ENCODE data around the gene ITPKC.

GRCh38 chr19:40774916-40775631 lies 58.2 kb downstream of the ITPKC start, which contains the start of gene MIA:
- TF ChIP-seq SIX4 (CRISPR knock-in tag; IDR thresholded peaks at IDR 0.05) = no peak
- TF ChIP-seq POLR2AphosphoS5 (IDR thresholded peaks at IDR 0.05; ENCODE audit: low read depth, low read length) = no peak
- TF ChIP-seq LBX2 (CRISPR knock-in tag; IDR thresholded peaks at IDR 0.05; ENCODE audit: borderline replicate concordance) = no peak
- no peak for TF ChIP-seq ZNF574 (CRISPR knock-in tag; IDR thresholded peaks at IDR 0.05)
- TF ChIP-seq ZNF329 (CRISPR knock-in tag; IDR thresholded peaks at IDR 0.05; ENCODE audit: low read depth) = no peak
- TF ChIP-seq RBFOX2 (IDR thresholded peaks at IDR 0.05; ENCODE audit: low read depth, low read length) = no peak
- TF ChIP-seq, protein P1, sequence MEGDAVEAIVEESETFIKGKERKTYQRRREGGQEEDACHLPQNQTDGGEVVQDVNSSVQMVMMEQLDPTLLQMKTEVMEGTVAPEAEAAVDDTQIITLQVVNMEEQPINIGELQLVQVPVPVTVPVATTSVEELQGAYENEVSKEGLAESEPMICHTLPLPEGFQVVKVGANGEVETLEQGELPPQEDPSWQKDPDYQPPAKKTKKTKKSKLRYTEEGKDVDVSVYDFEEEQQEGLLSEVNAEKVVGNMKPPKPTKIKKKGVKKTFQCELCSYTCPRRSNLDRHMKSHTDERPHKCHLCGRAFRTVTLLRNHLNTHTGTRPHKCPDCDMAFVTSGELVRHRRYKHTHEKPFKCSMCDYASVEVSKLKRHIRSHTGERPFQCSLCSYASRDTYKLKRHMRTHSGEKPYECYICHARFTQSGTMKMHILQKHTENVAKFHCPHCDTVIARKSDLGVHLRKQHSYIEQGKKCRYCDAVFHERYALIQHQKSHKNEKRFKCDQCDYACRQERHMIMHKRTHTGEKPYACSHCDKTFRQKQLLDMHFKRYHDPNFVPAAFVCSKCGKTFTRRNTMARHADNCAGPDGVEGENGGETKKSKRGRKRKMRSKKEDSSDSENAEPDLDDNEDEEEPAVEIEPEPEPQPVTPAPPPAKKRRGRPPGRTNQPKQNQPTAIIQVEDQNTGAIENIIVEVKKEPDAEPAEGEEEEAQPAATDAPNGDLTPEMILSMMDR (CRISPR knock-in tag; IDR thresholded peaks at IDR 0.05) = no peak
- TF ChIP-seq ZNF7 (CRISPR knock-in tag; IDR thresholded peaks at IDR 0.05) = no peak
- TF ChIP-seq MAZ (IDR thresholded peaks at IDR 0.05; ENCODE audit: borderline replicate concordance, low read depth, low read length) = no peak
- TF ChIP-seq MAZ (CRISPR knock-in tag; IDR thresholded peaks at IDR 0.05; ENCODE audit: low read depth) = no peak
- no peak for TF ChIP-seq TFE3 (CRISPR knock-in tag; IDR thresholded peaks at IDR 0.05)
- no peak for TF ChIP-seq CBFB (CRISPR knock-in tag; IDR thresholded peaks at IDR 0.05)
- TF ChIP-seq FOXP1 (IDR thresholded peaks at IDR 0.05) = no peak
- TF ChIP-seq FOXP1 (CRISPR knock-in tag; IDR thresholded peaks at IDR 0.05) = no peak

Measured in HepG2 (cell line).